OCI-LY3 (cell line): ENCODE measurements around the gene COL24A1.

Source experiments
- H2AFZ ChIP-seq: fragments of 200-600, 300-600 bp; shearing (Covaris generic); 2 replicates; pipeline ENCODE4 v1.6.0; 2014; ENCODE audit warnings: antibody characterized with exemption, low read depth, low read length
- H3K27ac ChIP-seq: fragments of 200-600, 300-600 bp; sonication (generic); 2 replicates; pipeline ENCODE4 v1.5.1; 2014; ENCODE audit warnings: mild to moderate bottlenecking, low read length, moderate library complexity, mixed read lengths
- H3K27me3 ChIP-seq: fragments of 200-600, 300-600 bp; sonication (generic); 2 replicates; pipeline ENCODE4 v1.6.1; 2014; ENCODE audit warnings: low read depth, low read length, mixed read lengths
- H3K36me3 ChIP-seq: fragments of 200-600, 300-600 bp; sonication (generic); replicated peaks from 2 replicates; pipeline ENCODE3; 2014; ENCODE audit warnings: low read depth, low read length, mixed read lengths
- H3K4me1 ChIP-seq: fragments of 300-600, 200-600 bp; sonication (generic); 2 replicates; pipeline ENCODE4 v1.6.1; 2014; ENCODE audit warnings: low read length, mixed read lengths
- H3K4me2 ChIP-seq: fragments of 200-600, 300-600 bp; sonication (generic); 2 replicates; pipeline ENCODE4 v1.6.1; 2014; ENCODE audit warnings: low read length, mixed read lengths
- H3K4me3 ChIP-seq: fragments of 300-600, 200-600 bp; sonication (generic); 2 replicates; pipeline ENCODE4 v1.5.1; 2014; ENCODE audit warnings: antibody characterized with exemption, mild to moderate bottlenecking, low read length, moderate library complexity
- H3K79me2 ChIP-seq: fragments of 300-600, 200-600 bp; shearing (Covaris generic); 2 replicates; pipeline ENCODE4 v1.6.1; 2014; ENCODE audit warnings: mild to moderate bottlenecking, low read length, mixed read lengths
- H3K9ac ChIP-seq: fragments of 300-600, 200-600 bp; shearing (Covaris generic); 2 replicates; pipeline ENCODE4 v1.6.0; 2014; ENCODE audit warnings: mild to moderate bottlenecking, low read length, moderate library complexity
- H3K9me3 ChIP-seq: fragments of 200-600, 300-600 bp; shearing (Covaris generic); 2 replicates; pipeline ENCODE4 v1.6.1; 2014; ENCODE audit warnings: low read length, mixed read lengths; ENCODE audit not compliant: insufficient read depth
- H4K20me1 ChIP-seq: fragments of 200-600, 300-600 bp; sonication (generic); 2 replicates; pipeline ENCODE4 v1.6.1; 2016; ENCODE audit warnings: low read length, mixed read lengths; ENCODE audit not compliant: insufficient read depth
- EZH2phosphoT487 ChIP-seq: fragments of 200-600 bp; shearing (Covaris generic); IDR thresholded peaks from 2 replicates; pipeline ENCODE4 v1.6.1; 2018; ENCODE audit warnings: antibody characterized with exemption, mixed run types, low read depth
- TF ChIP-seq, protein P1 (sequence below): fragments of 200-600, 300-600 bp; sonication (generic); IDR thresholded peaks from 2 replicates; pipeline ENCODE4 v1.5.1; 2014; ENCODE audit warnings: antibody characterized with exemption, low read length, low read depth

Gene COL24A1

DNA sequence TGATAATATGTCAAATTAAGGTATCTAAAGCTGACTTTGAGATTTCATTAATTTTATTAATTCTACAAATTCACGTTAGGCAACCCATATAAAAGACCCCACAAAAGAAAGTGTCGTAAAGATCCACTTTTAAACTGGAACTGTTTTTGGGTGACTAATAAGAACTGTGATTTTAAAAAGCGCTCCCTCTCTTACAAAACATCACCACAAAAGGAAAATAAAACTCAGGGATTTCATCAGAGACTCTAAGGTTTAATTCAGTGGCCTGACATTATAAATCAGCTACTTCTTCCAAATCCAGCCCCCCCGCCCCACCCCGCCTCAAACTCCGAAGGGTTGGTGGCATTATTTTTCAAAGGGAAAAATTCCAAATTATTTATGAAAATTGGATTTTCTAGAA is 2.7 kb downstream of the COL24A1 start:
- H3K4me1 ChIP-seq = no peaks in the 10 kb centered on the region
- no peak overlapping the region for H3K4me2 ChIP-seq
- TF ChIP-seq, protein P1, sequence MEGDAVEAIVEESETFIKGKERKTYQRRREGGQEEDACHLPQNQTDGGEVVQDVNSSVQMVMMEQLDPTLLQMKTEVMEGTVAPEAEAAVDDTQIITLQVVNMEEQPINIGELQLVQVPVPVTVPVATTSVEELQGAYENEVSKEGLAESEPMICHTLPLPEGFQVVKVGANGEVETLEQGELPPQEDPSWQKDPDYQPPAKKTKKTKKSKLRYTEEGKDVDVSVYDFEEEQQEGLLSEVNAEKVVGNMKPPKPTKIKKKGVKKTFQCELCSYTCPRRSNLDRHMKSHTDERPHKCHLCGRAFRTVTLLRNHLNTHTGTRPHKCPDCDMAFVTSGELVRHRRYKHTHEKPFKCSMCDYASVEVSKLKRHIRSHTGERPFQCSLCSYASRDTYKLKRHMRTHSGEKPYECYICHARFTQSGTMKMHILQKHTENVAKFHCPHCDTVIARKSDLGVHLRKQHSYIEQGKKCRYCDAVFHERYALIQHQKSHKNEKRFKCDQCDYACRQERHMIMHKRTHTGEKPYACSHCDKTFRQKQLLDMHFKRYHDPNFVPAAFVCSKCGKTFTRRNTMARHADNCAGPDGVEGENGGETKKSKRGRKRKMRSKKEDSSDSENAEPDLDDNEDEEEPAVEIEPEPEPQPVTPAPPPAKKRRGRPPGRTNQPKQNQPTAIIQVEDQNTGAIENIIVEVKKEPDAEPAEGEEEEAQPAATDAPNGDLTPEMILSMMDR = no peak
- no peak for TF ChIP-seq EZH2phosphoT487
- no peak overlapping the region for H3K27ac ChIP-seq
- H3K9ac ChIP-seq = no peak overlapping the region
- no peaks in the 10 kb centered on the region for H4K20me1 ChIP-seq
- H2AFZ ChIP-seq = no peak overlapping the region
- no peaks in the 10 kb centered on the region for H3K9me3 ChIP-seq
- H3K36me3 ChIP-seq = no peaks in the 10 kb centered on the region
- no peak overlapping the region for H3K4me3 ChIP-seq
- H3K79me2 ChIP-seq = no peaks in the 10 kb centered on the region
- no peaks in the 10 kb centered on the region for H3K27me3 ChIP-seq

DNA sequence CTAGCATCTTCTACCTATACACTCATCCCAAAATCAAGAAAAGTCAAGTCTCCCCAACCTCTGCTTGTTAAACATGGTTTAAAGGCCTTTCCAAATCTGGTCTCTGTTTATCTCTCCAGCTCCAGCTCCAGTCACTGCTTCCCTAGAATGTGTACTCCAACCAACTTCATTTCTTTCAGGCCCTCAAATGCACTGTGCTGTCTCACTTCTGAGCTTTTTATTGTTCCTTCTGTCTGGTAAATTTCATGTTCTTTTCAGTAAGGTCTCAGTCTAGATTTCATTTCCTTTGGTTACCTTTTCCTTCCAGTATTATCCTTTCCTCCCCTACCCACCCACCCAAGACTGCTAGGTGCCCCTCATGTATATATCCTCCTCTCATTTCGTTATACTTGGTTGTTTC is 3.7 kb downstream of the COL24A1 start:
- no peak for TF ChIP-seq EZH2phosphoT487
- TF ChIP-seq, protein P1 = no peak

DNA sequence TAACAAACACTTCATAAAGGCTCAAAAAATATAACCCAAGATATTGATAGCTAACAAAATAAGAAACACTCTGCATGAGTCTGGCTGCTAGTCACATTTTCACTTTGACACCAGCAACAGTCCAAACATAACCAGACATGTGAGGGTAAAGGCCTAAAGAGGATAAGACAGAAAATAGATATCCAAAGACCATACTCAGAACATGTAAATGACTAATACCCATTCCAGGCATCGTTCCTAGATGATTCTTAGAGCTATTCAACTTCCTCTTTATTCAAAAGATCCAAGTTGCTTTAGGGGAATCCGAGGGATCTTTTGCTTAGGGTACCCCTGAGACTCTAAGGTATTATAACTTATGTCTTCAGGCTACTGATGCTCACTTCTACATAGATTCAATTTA is 5.1 kb downstream of the COL24A1 start:
- no peaks in the 10 kb centered on the region for H3K27me3 ChIP-seq

More for the DNA sequence above, 3.7 kb downstream of the COL24A1 start:
- no peak overlapping the region for H2AFZ ChIP-seq
- no peak overlapping the region for H3K4me2 ChIP-seq
- no peaks in the 10 kb centered on the region for H3K9me3 ChIP-seq
- no peaks in the 10 kb centered on the region for H3K36me3 ChIP-seq
- H3K27me3 ChIP-seq = no peaks in the 10 kb centered on the region
- H4K20me1 ChIP-seq = no peaks in the 10 kb centered on the region
- H3K79me2 ChIP-seq = no peaks in the 10 kb centered on the region
- no peak overlapping the region for H3K27ac ChIP-seq
- H3K4me1 ChIP-seq = no peaks in the 10 kb centered on the region
- H3K4me3 ChIP-seq = no peak overlapping the region
- no peak overlapping the region for H3K9ac ChIP-seq

DNA sequence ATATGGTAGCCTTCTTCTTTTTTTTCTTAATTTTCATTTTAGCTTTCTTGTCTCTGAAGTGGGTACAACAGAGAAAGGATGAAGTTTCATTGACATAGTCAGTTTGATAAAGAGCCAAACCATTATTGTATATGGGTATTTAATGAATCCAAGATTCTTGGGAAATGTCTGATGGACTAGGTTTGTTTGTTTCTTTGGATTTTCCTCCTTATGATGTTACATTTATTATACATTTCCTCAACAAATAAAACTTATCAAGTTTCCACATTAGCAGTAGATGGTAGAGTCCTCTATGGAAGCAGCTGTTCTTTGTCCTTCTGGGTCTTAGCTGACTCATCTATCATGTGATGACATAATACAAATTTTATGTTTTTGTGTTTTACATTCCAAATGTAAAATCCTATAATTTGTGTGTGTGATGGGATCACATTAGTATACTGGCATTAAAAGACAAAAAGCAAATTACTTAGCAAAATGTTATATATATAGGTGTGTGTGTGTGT is 6.0 kb downstream of the COL24A1 start:
- no peak overlapping the region for H3K4me3 ChIP-seq
- H3K9me3 ChIP-seq = no peaks in the 10 kb centered on the region
- no peak overlapping the region for H3K9ac ChIP-seq
- H3K27me3 ChIP-seq = no peaks in the 10 kb centered on the region
- no peaks in the 10 kb centered on the region for H3K79me2 ChIP-seq
- H4K20me1 ChIP-seq = no peaks in the 10 kb centered on the region
- no peak overlapping the region for H3K27ac ChIP-seq
- TF ChIP-seq, protein P1 = no peak
- TF ChIP-seq EZH2phosphoT487 = no peak
- no peak overlapping the region for H3K4me2 ChIP-seq
- no peak overlapping the region for H2AFZ ChIP-seq
- H3K36me3 ChIP-seq = no peaks in the 10 kb centered on the region
- no peaks in the 10 kb centered on the region for H3K4me1 ChIP-seq

More for the DNA sequence above, 5.1 kb downstream of the COL24A1 start:
- Histone ChIP-seq H3K4me3 (no peak overlapping the region), H3K4me1 (no peaks in the 10 kb centered on the region), H3K79me2 (no peaks in the 10 kb centered on the region), H3K9me3 (no peaks in the 10 kb centered on the region), H3K4me2 (no peak overlapping the region), H3K36me3 (no peaks in the 10 kb centered on the region), H2AFZ (no peak overlapping the region), H3K9ac (no peak overlapping the region), H3K27ac (no peak overlapping the region), H4K20me1 (no peaks in the 10 kb centered on the region)
- TF ChIP-seq EZH2phosphoT487 = no peak
- TF ChIP-seq, protein P1 = no peak
